NCI-H1930 (cell line): ENCODE measurements around the gene RINL.
"Not testable (repeated sequence)": the region's sequence is repeated elsewhere in the genome, so short reads cannot be mapped to it uniquely, and the experiment has no call there.

ENCODE experiments used
- DNase-seq, 2 experiments: peaks; one replicate each; lab custom pipeline; 2025; lab: John Stamatoyannopoulos, UW

The RINL gene

DNA sequence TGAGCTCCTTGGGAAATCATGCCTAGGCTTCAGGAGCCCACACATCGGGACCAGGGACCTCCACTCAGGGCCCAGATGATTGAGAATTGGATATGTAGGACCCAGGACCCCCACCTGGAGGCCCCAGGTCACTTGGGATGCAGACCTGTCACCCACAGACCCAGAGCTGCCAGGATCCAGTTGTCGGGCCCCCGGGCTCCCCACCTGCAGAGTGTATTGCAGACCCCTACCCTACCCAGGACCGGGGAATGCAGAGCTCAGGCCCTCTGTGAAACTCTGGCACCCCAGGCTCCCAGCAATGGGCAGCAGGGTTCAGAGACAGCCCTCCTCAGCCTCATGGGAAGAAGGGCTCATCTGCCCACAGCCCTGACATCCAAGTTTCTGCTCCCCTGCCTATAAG lies 27.5 kb upstream of the RINL start:
- DNase-seq = no peak

- no peak for DNase-seq
Observed at GRCh38 chr19:38904581-38905539, 26.8 kb upstream of the RINL start.

GRCh38 chr19:38901683-38902082 lies 23.6 kb upstream of the RINL start:
- no peak for DNase-seq

GRCh38 chr19:38900743-38901190 lies 22.7 kb upstream of the RINL start:
- no peak for DNase-seq

GRCh38 chr19:38900202-38900629 lies 22.1 kb upstream of the RINL start:
- no peak for DNase-seq

DNA sequence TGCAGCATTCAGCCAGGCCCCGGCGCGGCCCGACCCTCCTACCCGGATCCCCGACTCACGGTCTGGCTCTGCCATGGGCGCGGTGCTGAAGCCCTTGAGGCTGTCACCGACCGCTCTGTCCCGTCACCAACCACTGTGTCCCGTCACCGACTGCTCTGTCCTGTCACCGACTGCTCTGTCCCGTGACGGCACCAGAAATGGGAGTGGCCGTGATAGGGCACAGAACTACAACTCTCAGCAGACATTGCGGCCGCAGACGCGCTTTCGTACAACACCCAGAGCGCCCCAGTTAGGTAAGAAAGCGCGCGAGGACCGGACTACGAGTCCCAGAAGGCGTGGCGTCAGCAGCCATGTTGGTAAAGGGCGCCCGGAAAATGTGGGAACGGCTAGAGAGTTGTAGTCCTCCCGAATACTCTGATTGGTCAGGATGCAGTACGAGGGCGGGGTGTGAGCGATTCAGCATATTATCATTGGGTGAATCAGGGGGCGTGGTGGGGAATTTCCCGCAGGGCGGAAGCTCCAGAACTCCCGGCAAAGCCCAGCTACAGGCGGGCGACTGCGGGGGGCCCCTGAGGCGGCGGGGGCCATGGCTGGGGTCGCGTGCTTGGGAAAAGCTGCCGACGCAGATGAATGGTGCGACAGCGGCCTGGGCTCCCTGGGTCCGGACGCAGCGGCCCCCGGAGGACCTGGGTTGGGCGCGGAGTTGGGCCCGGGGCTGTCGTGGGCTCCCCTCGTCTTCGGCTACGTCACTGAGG lies 21.5 kb upstream of the RINL start, which contains the start of the genes NFKBIB and SIRT2:
Gene NFKBIB, plus strand, starts transcription at position 523 of the 755 bp plus-strand sequence. Its CDS starts 64 bp downstream, at position 587.
Gene SIRT2, minus strand, starts transcription at position 172 of the 755 bp plus-strand sequence. Its CDS starts 97 bp downstream, at position 75.
- peak; percentile 100 for DNase-seq

- DNase-seq = no peak
Observed at GRCh38 chr19:38898788-38899446, 20.8 kb upstream of the RINL start.

- DNase-seq = no peak
Observed at GRCh38 chr19:38894968-38895367, 16.9 kb upstream of the RINL start.

DNA sequence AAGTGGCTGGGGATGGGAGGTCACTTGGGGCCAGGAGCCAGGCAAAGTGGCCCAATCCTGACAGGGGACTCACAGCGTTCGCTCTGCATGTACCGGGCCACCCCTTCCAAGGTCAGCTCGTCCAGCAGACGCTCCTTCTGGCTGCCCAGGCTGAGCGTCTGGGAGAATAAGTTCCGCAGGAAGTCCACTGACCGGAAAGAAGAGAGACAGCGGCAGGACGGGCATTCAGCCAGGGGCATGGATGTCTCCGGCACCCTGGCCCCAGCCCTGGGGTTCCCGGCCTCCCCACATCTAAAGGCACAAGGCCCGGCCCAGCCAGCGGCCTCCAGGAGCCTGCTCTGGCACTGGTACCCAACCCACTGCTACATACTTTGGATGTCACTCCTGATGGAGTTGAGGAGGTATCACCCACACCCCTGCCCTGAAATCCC lies 15.3 kb upstream of the RINL start:
- no peak for DNase-seq

- DNase-seq = no peak
Observed at GRCh38 chr19:38892841-38893240, 14.8 kb upstream of the RINL start.

GRCh38 chr19:38891771-38892170 lies 13.7 kb upstream of the RINL start:
- DNase-seq = no peak

- no peak for DNase-seq
Observed at GRCh38 chr19:38890686-38891085, 12.6 kb upstream of the RINL start.

GRCh38 chr19:38889803-38890202 lies 11.7 kb upstream of the RINL start:
- DNase-seq = no peak

- DNase-seq = no peak
Observed at GRCh38 chr19:38888876-38889275, 10.8 kb upstream of the RINL start.

DNA sequence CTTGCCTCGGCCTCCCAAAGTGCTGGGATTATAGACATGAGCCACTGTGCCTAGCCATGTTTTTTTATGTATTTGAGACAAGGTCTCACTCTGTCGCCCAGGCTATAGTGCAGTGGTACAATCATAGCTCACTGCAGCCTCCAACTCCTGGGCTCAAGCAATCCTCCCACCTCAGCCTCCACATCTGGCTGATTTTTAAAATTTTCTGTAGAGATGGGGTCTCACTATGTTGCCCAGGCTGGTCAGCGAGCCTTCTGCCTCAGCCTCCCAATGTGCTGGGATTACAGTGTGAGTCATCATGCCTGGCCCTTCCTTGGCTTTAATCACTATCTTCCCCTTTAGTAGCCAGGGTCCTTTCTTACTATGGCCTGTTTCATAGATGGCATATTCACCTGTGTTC lies 6.6 kb upstream of the RINL start:
- DNase-seq = not testable (repeated sequence)

DNA sequence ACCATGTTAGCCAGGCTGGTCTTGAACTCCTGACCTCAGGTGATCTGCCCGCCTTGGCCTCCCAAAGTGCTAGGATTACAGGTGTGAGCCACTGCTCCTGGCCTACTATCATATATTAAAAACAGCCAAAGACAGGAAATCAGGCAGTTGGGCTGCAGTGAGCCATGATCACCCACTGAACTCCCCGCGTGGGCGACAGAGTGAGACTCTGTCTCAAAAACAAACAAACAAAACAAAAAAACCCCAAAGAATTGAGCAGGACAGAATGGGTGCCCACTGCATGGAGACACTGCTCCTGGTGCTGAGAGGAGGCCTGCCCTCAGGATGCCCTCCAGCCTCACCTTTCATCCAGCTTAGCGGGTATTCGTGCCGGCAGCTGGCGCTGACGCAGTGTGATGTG lies 5.2 kb upstream of the RINL start:
- no peak for DNase-seq

- no peak for DNase-seq
Observed at GRCh38 chr19:38880882-38881609, 3.0 kb upstream of the RINL start.

- DNase-seq = no peak
Observed at GRCh38 chr19:38880076-38880881, 2.2 kb upstream of the RINL start.

DNA sequence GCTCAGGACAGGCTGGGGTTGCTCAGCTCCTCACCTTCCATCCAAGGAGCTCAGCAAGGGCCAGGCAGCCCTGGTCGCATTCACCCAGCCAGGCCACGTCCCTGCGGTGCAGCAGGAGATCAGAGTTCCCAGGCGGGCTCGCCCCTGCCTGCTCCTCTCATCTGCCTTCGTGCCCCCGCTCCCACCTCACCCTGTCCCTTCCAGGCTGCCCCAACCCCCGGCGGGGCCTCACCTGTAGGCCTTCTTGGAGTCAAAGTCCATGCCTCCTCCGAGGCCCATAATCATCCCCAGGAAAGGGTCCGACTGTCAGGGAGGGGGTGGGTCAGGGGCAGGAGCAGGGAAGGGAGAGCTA lies 1.3 kb upstream of the RINL start:
- DNase-seq = no peak

- no peak for DNase-seq
Observed at GRCh38 chr19:38878575-38879399, 712 bp upstream of the RINL start.
